Erythroblast (primary cell): ENCODE measurements around the gene RBFOX1.

Experiments
- GATA1 ChIP-seq: IDR thresholded peaks from 2 replicates; pipeline ENCODE4 v1.6.1; 2011; ENCODE audit warnings: low read depth, mild to moderate bottlenecking, control low read depth, low read length, moderate library complexity
- POLR2A ChIP-seq: IDR thresholded peaks from 2 replicates; pipeline ENCODE4 v1.6.1; 2011; ENCODE audit warnings: mild to moderate bottlenecking, low read length

GRCh38 chr16:7509963-7510601, 177.4 kb downstream of the RBFOX1 start:
- TF ChIP-seq POLR2A (no peak), GATA1 (no peak)
